SU-DHL-6 (cell line): ENCODE data around the gene ZFAND6.

ENCODE experiments used
- H2AFZ ChIP-seq: fragments of 200-600 bp; sonication (generic); 2 replicates; pipeline ENCODE4 v1.6.1; 2014; ENCODE audit warnings: low read depth, mild to moderate bottlenecking, moderate library complexity, mixed read lengths, antibody characterized with exemption, low read length; ENCODE audit not compliant: severe bottlenecking
- H3F3A ChIP-seq: fragments of 200-600 bp; shearing (Covaris generic); 2 replicates; pipeline ENCODE4 v1.6.0; 2016; ENCODE audit warnings: antibody characterized with exemption, mild to moderate bottlenecking; ENCODE audit not compliant: insufficient read depth
- H3K27ac ChIP-seq: fragments of 200-600 bp; sonication (generic); 2 replicates; pipeline ENCODE4 v1.5.1; 2016; ENCODE audit warnings: low read depth, mild to moderate bottlenecking, low read length, moderate library complexity, mixed read lengths
- H3K27me3 ChIP-seq: fragments of 200-600 bp; sonication (generic), shearing (Covaris generic); 2 replicates; pipeline ENCODE4 v1.6.0; 2014; ENCODE audit warnings: mild to moderate bottlenecking, low read length
- H3K36me3 ChIP-seq: fragments of 200-600 bp; sonication (generic); 2 replicates; pipeline ENCODE4 v1.6.1; 2014; ENCODE audit warnings: mild to moderate bottlenecking, low read length, mixed read lengths
- H3K4me2 ChIP-seq: fragments of 300-600, 200-600 bp; shearing (Covaris generic), sonication (generic); 2 replicates; pipeline ENCODE4 v1.6.0; 2014; ENCODE audit warnings: low read length, low read depth, mild to moderate bottlenecking; ENCODE audit not compliant: poor library complexity, severe bottlenecking
- H3K4me3 ChIP-seq: fragments of 200-600 bp; sonication (generic); 2 replicates; pipeline ENCODE4 v1.5.1; 2014; ENCODE audit warnings: antibody characterized with exemption, low read length, mild to moderate bottlenecking, mixed read lengths; ENCODE audit not compliant: insufficient read depth, poor library complexity, severe bottlenecking
- H3K79me2 ChIP-seq: fragments of 200-600 bp; sonication (generic); 2 replicates; pipeline ENCODE4 v1.6.1; 2014; ENCODE audit warnings: mild to moderate bottlenecking, low read length, moderate library complexity; ENCODE audit not compliant: insufficient read depth
- H3K9ac ChIP-seq: fragments of 200-600 bp; sonication (generic); 2 replicates; pipeline ENCODE4 v1.7.0; 2014; ENCODE audit warnings: mild to moderate bottlenecking, low read length
- H3K9me2 ChIP-seq: fragments of 200-600 bp; sonication (generic); replicated peaks from 2 replicates; pipeline ENCODE4 v1.6.1; 2014; ENCODE audit warnings: low read length; ENCODE audit not compliant: insufficient read depth
- H3K9me3 ChIP-seq: fragments of 200-600 bp; sonication (generic); 2 replicates; pipeline ENCODE4 v1.6.1; 2014; ENCODE audit warnings: low read length, mixed read lengths; ENCODE audit not compliant: insufficient read depth
- H4K20me1 ChIP-seq: fragments of 200-600 bp; sonication (generic); 2 replicates; pipeline ENCODE4 v1.6.1; 2014; ENCODE audit warnings: low read depth, mild to moderate bottlenecking, antibody characterized with exemption, low read length, moderate library complexity, mixed read lengths
- EZH2phosphoT487 ChIP-seq: fragments of 200-600 bp; sonication (generic), shearing (Covaris generic); conservative IDR thresholded peaks from 2 replicates; pipeline ENCODE4 v1.6.1; 2018; ENCODE audit warnings: mild to moderate bottlenecking, antibody characterized with exemption, low read length, moderate library complexity, mixed read lengths
- TF ChIP-seq, protein P1 (sequence below): fragments of 200-600 bp; sonication (generic); IDR thresholded peaks from one replicate; pipeline ENCODE4 v1.5.1; 2017; ENCODE audit warnings: antibody characterized with exemption, mild to moderate bottlenecking, low read length, moderate library complexity; ENCODE audit not compliant: insufficient read depth, poor library complexity, severe bottlenecking

Gene ZFAND6

DNA sequence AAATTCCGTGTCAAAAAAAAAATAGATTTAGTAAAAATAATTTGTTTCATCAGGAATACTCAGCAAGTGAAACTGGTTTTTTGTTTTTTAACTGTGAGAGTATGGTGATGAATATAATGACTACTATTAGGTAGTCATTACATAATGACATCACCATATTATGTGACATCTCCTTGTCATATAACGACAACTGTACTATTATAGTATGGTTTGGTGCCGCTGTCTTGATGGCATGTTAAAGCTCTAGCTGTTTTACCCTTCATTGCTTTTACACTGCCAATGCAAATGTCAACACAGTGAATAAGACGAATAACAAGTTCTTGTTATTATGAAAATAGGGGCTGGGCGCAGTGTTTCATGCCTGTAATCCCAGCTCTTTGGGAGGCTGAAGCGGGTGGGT, 47.7 kb downstream of the ZFAND6 start:
- Histone ChIP-seq H2AFZ (no peak overlapping the region), H4K20me1 (peaks cover 3% of the 10 kb centered on the region; the same call in 1 of the 2 replicates), H3K9me2 (no peaks in the 10 kb centered on the region), H3K4me3 (no peak overlapping the region), H3K27ac (no peak overlapping the region), H3K9ac (no peak overlapping the region), H3F3A (no peaks in the 10 kb centered on the region), H3K9me3 (no peaks in the 10 kb centered on the region), H3K79me2 (peaks cover 53% of the 10 kb centered on the region), H3K4me2 (no peak overlapping the region), H3K27me3 (no peaks in the 10 kb centered on the region), H3K36me3 (no peaks in the 10 kb centered on the region)
- TF ChIP-seq, protein P1, sequence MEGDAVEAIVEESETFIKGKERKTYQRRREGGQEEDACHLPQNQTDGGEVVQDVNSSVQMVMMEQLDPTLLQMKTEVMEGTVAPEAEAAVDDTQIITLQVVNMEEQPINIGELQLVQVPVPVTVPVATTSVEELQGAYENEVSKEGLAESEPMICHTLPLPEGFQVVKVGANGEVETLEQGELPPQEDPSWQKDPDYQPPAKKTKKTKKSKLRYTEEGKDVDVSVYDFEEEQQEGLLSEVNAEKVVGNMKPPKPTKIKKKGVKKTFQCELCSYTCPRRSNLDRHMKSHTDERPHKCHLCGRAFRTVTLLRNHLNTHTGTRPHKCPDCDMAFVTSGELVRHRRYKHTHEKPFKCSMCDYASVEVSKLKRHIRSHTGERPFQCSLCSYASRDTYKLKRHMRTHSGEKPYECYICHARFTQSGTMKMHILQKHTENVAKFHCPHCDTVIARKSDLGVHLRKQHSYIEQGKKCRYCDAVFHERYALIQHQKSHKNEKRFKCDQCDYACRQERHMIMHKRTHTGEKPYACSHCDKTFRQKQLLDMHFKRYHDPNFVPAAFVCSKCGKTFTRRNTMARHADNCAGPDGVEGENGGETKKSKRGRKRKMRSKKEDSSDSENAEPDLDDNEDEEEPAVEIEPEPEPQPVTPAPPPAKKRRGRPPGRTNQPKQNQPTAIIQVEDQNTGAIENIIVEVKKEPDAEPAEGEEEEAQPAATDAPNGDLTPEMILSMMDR: no peak
- TF ChIP-seq EZH2phosphoT487: no peak

DNA sequence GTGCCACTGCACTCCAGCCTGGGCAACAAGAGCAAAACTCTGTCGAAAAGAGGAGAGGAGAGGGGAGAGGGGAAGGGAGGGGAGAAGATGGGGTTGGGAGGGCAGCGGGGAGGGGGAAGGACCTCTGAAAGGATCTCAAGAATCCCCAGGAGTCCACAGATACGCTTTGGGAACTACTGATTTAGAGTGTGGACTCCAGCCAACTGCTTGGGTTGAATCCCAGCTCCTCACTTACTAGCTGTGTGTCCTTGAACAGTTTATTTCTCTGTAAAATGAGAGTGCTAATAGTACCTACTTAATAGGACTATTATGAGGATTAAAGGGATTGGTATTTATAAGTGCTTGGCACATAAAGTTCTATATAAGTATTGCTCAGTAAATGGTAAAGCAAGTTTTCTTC, 48.3 kb downstream of the ZFAND6 start:
- H3K4me2 ChIP-seq: no peak overlapping the region
- H4K20me1 ChIP-seq: peaks cover 3% of the 10 kb centered on the region; the same call in 1 of the 2 replicates
- no peak for TF ChIP-seq EZH2phosphoT487
- TF ChIP-seq, protein P1: no peak
- no peak overlapping the region for H2AFZ ChIP-seq
- no peak overlapping the region for H3K4me3 ChIP-seq
- H3K36me3 ChIP-seq: no peaks in the 10 kb centered on the region
- no peaks in the 10 kb centered on the region for H3F3A ChIP-seq
- no peaks in the 10 kb centered on the region for H3K27me3 ChIP-seq
- no peaks in the 10 kb centered on the region for H3K9me3 ChIP-seq
- H3K79me2 ChIP-seq: peaks cover 47% of the 10 kb centered on the region
- H3K27ac ChIP-seq: no peak overlapping the region
- no peaks in the 10 kb centered on the region for H3K9me2 ChIP-seq
- H3K9ac ChIP-seq: no peak overlapping the region

DNA sequence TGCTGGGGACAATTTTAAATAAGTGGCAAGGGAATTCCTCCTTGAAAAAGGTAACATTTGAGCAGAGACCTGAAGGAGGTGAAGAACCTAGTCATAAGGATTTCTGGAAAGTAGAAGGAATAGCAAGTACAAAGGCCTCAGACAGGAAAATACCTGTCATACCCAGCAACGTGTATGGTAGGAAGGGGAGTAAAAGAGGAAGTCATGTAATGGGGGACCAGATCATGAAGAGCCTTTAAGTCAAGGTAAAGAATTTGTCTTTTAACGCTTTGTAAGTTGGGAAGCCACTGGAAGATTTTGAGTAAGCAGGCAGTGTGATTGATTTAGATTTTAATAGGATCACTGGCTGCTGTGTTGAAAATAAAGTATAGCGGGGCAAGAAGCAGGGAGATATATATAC, 49.9 kb downstream of the ZFAND6 start:
- Histone ChIP-seq H3K9ac (no peak overlapping the region), H3K4me3 (no peak overlapping the region), H3K79me2 (peaks cover 35% of the 10 kb centered on the region), H3K27ac (no peak overlapping the region), H2AFZ (no peak overlapping the region), H3K4me2 (no peak overlapping the region), H3K9me3 (no peaks in the 10 kb centered on the region), H3K27me3 (no peaks in the 10 kb centered on the region), H4K20me1 (peaks cover 3% of the 10 kb centered on the region; the same call in 1 of the 2 replicates), H3K9me2 (no peaks in the 10 kb centered on the region), H3F3A (no peaks in the 10 kb centered on the region), H3K36me3 (no peaks in the 10 kb centered on the region)
- TF ChIP-seq, protein P1: no peak
- TF ChIP-seq EZH2phosphoT487: no peak
